Lower leg skin (tissue), 4 donors: ENCODE data around the gene CORIN. TPM values are rescaled to one million over a fixed set of nuclear protein-coding genes. Genes with fewer than 3 reads are reported as not detected.

Experiments
- DNase-seq, 2 donors: peaks; one replicate each; pipeline ENCODE4 v3.0.0-alpha.2; 2019; ENCODE audit warnings: low spot score in 2 of 2
- H3K4me3 ChIP-seq: fragments of 200-600 bp; sonication (generic); 2 replicates; pipeline ENCODE4 v1.5.1; 2017; ENCODE audit warnings: mild to moderate bottlenecking, low read depth; ENCODE audit not compliant: poor library complexity, severe bottlenecking
- CTCF ChIP-seq, 3 donors: fragments of 450-650 bp; IDR thresholded peaks; one replicate each; pipeline ENCODE4 v1.5.1; 2016; ENCODE audit warnings: antibody characterized with exemption in 3 of 3, mild to moderate bottlenecking in 3 of 3, moderate library complexity in 2 of 3
- POLR2A ChIP-seq, 2 donors: fragments of 450-650 bp; IDR thresholded peaks; one replicate each; pipeline ENCODE4 v1.6.1; 2016 to 2017; ENCODE audit warnings: antibody characterized with exemption in 2 of 2, mild to moderate bottlenecking in 1 of 2, moderate library complexity in 1 of 2
- WGBS, 2 donors: methylation state at CpG; one replicate each; pipeline ENCODE4 v1.1.5; 2018; 5-methylcytosine and 5-hydroxymethylcytosine counted together
- intact Hi-C: fragments of 100-400 bp; cut with DNase I; formaldehyde crosslinking; loops from one replicate; pipeline ENCODE4 v1.15.0; 2023; ENCODE audit warnings: low total_unique reads
- total RNA-seq, 4 donors: library from RNA; depleted of rRNA; stranded (reverse); fragments of >200 nt; gene quantifications; one replicate each; pipeline ENCODE4 v1.1.0, GENCODE V29; 2016

CORIN gene
- total RNA-seq, 4 donors from 2014 or later: 0.15 to 17.6 (median 1.7) TPM

GRCh38 chr4:47642985-47643760, 194.7 kb downstream of the CORIN start:
- 43 to 73% methylated on average over 7 of the region's 7 CpGs for WGBS, 2 donors
- TF ChIP-seq POLR2A (IDR thresholded peaks at IDR 0.05): no peak
- no peak for TF ChIP-seq CTCF (IDR thresholded peaks at IDR 0.05)
- H3K4me3 ChIP-seq: no peak overlapping the region

GRCh38 chr4:47642191-47642830, 195.6 kb downstream of the CORIN start:
- DNase-seq: no peak
- TF ChIP-seq POLR2A (IDR thresholded peaks at IDR 0.05): no peak
- TF ChIP-seq CTCF (IDR thresholded peaks at IDR 0.05): no peak
- H3K4me3 ChIP-seq: no peak overlapping the region
- intact Hi-C loops: no loop called here
- WGBS, 2 donors: 84 to 87% methylated on average over 6 of the region's 6 CpGs

More at GRCh38 chr4:47642985-47643760, 194.7 kb downstream of the CORIN start:
- DNase-seq: no peak
- intact Hi-C loops: no loop called here

GRCh38 chr4:47641755-47642154, 196.1 kb downstream of the CORIN start:
- no peak for TF ChIP-seq POLR2A (IDR thresholded peaks at IDR 0.05)
- TF ChIP-seq CTCF (IDR thresholded peaks at IDR 0.05): no peak
- WGBS, 2 donors: 65 to 73% methylated on average over 1 of the region's 1 CpG
- no peak for DNase-seq
- intact Hi-C loops: no loop called here
- no peak overlapping the region for H3K4me3 ChIP-seq

GRCh38 chr4:47640911-47641310, 197.0 kb downstream of the CORIN start:
- no peak overlapping the region for H3K4me3 ChIP-seq
- intact Hi-C loops: no loop called here
- DNase-seq: no peak
- no peak for TF ChIP-seq POLR2A (IDR thresholded peaks at IDR 0.05)
- TF ChIP-seq CTCF (IDR thresholded peaks at IDR 0.05): no peak

GRCh38 chr4:47639531-47639930, 198.3 kb downstream of the CORIN start:
- intact Hi-C loops: no loop called here

More at GRCh38 chr4:47639531-47639930, 198.3 kb downstream of the CORIN start:
- H3K4me3 ChIP-seq: no peak overlapping the region
- 61 to 62% methylated on average over 3 of the region's 3 CpGs for WGBS, 2 donors
- TF ChIP-seq CTCF (IDR thresholded peaks at IDR 0.05): no peak
- no peak for TF ChIP-seq POLR2A (IDR thresholded peaks at IDR 0.05)
- no peak for DNase-seq
